ENCODE data around the gene HAPSTR1. TPM values are rescaled to one million over a fixed set of nuclear protein-coding genes. Genes with fewer than 3 reads are reported as not detected.

HAPSTR1 gene
- total RNA-seq, 1 experiment from 2014 or later = 88.9 TPM

- POLR2A ChIA-PET = no interaction called here
- H3K36me3 Mint-ChIP-seq (ENCODE audit: insufficient read depth, unreplicated experiment) = peaks cover 11% of the 10 kb centered on the region
- H3K27ac Mint-ChIP-seq (ENCODE audit: low read depth, unreplicated experiment) = no peak overlapping the region
- H3K4me3 Mint-ChIP-seq (ENCODE audit: unreplicated experiment) = no peak overlapping the region
- peak; percentile 43 for DNase-seq (ENCODE audit: unreplicated experiment)
- no peak for TF ChIP-seq CTCF (IDR thresholded peaks at IDR 0.05; ENCODE audit: unreplicated experiment)
- intact Hi-C loops (cut with micrococcal nuclease) = no loop called here
- CTCF ChIA-PET = interaction anchor here (1.1 kb wide), 1 partner anchor 11 kb away, joined by 3 read pairs; no protein-coding TSS in a partner anchor
- no TSS peak for BruUV-seq (replicated peaks)
- peaks cover 9% of the 10 kb centered on the region for H3K4me1 Mint-ChIP-seq (ENCODE audit: insufficient read depth, unreplicated experiment)
- H3K9me3 Mint-ChIP-seq (ENCODE audit: unreplicated experiment) = no peaks in the 10 kb centered on the region
- no peaks in the 10 kb centered on the region for H3K27me3 Mint-ChIP-seq (ENCODE audit: insufficient read depth, unreplicated experiment)
These were observed 30.1 kb upstream of the HAPSTR1 start for GRCh38 chr16:9061358-9061813.

- no peaks in the 10 kb centered on the region for H3K9me3 Mint-ChIP-seq (ENCODE audit: unreplicated experiment)
- H3K4me3 Mint-ChIP-seq (ENCODE audit: unreplicated experiment) = no peak overlapping the region
- H3K36me3 Mint-ChIP-seq (ENCODE audit: insufficient read depth, unreplicated experiment) = peaks cover 11% of the 10 kb centered on the region
- no peaks in the 10 kb centered on the region for H3K27me3 Mint-ChIP-seq (ENCODE audit: insufficient read depth, unreplicated experiment)
- DNase-seq (ENCODE audit: unreplicated experiment) = no peak
- CTCF ChIA-PET = interaction anchor here (1.1 kb wide), 1 partner anchor 12 kb away, joined by 3 read pairs; no protein-coding TSS in a partner anchor
- H3K27ac Mint-ChIP-seq (ENCODE audit: low read depth, unreplicated experiment) = no peak overlapping the region
- POLR2A ChIA-PET = no interaction called here
- TF ChIP-seq CTCF (IDR thresholded peaks at IDR 0.05; ENCODE audit: unreplicated experiment) = no peak
- H3K4me1 Mint-ChIP-seq (ENCODE audit: insufficient read depth, unreplicated experiment) = peaks cover 9% of the 10 kb centered on the region
- intact Hi-C loops (cut with micrococcal nuclease) = no loop called here
- no TSS peak for BruUV-seq (replicated peaks)
These were observed 29.1 kb upstream of the HAPSTR1 start for GRCh38 chr16:9062301-9062700.

GRCh38 chr16:9065077-9065476 lies 26.4 kb upstream of the HAPSTR1 start:
- no peak overlapping the region for H3K4me3 Mint-ChIP-seq (ENCODE audit: unreplicated experiment)
- intact Hi-C loops (cut with micrococcal nuclease) = no loop called here
- H3K9me3 Mint-ChIP-seq (ENCODE audit: unreplicated experiment) = no peaks in the 10 kb centered on the region
- no peak for DNase-seq (ENCODE audit: unreplicated experiment)
- peaks cover 14% of the 10 kb centered on the region for H3K4me1 Mint-ChIP-seq (ENCODE audit: insufficient read depth, unreplicated experiment)
- no peak overlapping the region for H3K27ac Mint-ChIP-seq (ENCODE audit: low read depth, unreplicated experiment)
- ChIA-PET CTCF (interaction anchor here (0.6 to 1.4 kb wide), 4 partner anchors 15 to 125 kb away, joined by 3 to 5 read pairs (median 3); no protein-coding TSS in a partner anchor), POLR2A (no interaction called here)
- no peaks in the 10 kb centered on the region for H3K27me3 Mint-ChIP-seq (ENCODE audit: insufficient read depth, unreplicated experiment)
- H3K36me3 Mint-ChIP-seq (ENCODE audit: insufficient read depth, unreplicated experiment) = peaks cover 11% of the 10 kb centered on the region
- no TSS peak for BruUV-seq (replicated peaks)
- no peak for TF ChIP-seq CTCF (IDR thresholded peaks at IDR 0.05; ENCODE audit: unreplicated experiment)

- Mint-ChIP-seq H3K27me3 (ENCODE audit: insufficient read depth, unreplicated experiment) (no peaks in the 10 kb centered on the region), H3K4me1 (ENCODE audit: insufficient read depth, unreplicated experiment) (peaks cover 15% of the 10 kb centered on the region), H3K4me3 (ENCODE audit: unreplicated experiment) (no peak overlapping the region), H3K36me3 (ENCODE audit: insufficient read depth, unreplicated experiment) (no peaks in the 10 kb centered on the region), H3K27ac (ENCODE audit: low read depth, unreplicated experiment) (no peak overlapping the region), H3K9me3 (ENCODE audit: unreplicated experiment) (no peaks in the 10 kb centered on the region)
- TSS peak; percentile 65 for BruUV-seq (replicated peaks)
- TF ChIP-seq CTCF (IDR thresholded peaks at IDR 0.05; ENCODE audit: unreplicated experiment) = no peak
- POLR2A ChIA-PET = interaction anchor here (0.7 to 4.4 kb wide), 6 partner anchors 9 to 23 kb away, joined by 3 to 26 read pairs (median 3); partner anchors contain the start of gene HAPSTR1
- CTCF ChIA-PET = interaction anchor here (0.6 to 1.3 kb wide), 7 partner anchors 9 to 1311 kb away, joined by 3 to 4 read pairs (median 3); partner anchors contain the start of gene HAPSTR1
- intact Hi-C loops (cut with micrococcal nuclease) = loop anchor here (1.0 kb wide), 1 partner anchor 22 kb away; the partner anchor contains the start of gene HAPSTR1
- DNase-seq (ENCODE audit: unreplicated experiment) = no peak
These were observed 22.6 kb upstream of the HAPSTR1 start for GRCh38 chr16:9068886-9069285.
